ENCODE measurements around the gene COPG2. TPM values are rescaled to one million over a fixed set of nuclear protein-coding genes. Genes with fewer than 3 reads are reported as not detected.

The COPG2 gene
- polyA plus RNA-seq, 4 donors, result 51.4 to 71.2 (median 61.6) TPM

DNA sequence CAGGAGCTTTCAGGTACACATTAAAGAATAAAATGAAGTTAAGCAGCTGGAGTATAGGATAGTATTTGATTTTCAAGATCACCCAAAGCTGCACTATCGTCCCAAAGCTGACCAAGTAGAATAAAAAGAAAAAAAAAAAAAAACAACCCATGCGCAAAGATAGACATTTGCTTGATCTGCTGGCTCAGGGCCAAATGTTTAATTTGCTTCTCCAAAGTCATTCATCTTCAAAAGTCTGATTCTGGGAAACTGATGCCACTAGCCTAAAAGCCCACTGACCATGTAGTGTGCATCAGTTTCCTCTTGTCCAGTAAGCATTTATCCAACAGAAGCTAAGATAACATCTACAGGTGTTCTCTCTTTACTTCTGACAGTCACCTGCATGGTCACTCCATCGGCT is 162.2 kb downstream of the COPG2 start:
- no peak for DNase-seq (ENCODE audit: low read depth in 4 of 4, low spot score in 3 of 4)

GRCh38 chr7:130505753-130506152 is 162.8 kb downstream of the COPG2 start:
- no peak for DNase-seq (ENCODE audit: low read depth in 4 of 4, low spot score in 3 of 4)

DNA sequence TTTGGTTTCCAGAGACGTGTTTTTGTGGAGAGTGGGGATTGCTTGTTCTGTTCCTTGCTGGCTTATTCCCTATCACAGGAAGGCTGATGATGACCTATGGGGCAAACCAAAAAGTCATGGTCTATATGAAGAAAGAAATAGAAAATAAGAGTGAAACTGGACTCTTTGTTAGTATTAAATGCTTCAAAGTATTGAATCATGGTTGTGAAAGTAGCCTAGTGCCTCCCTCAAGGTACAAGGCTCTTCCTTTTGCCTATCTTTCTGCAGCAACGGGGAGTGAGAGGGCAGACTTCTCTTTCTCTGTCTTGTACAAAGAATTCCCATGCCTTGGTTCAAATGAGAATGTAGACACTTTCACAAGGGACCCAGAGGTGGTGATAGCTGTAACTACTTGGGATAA is 167.6 kb downstream of the COPG2 start:
- DNase-seq (ENCODE audit: low read depth in 4 of 4, low spot score in 3 of 4), result no peak

- DNase-seq (ENCODE audit: low read depth in 4 of 4, low spot score in 3 of 4), result no peak
Observed at GRCh38 chr7:130500463-130500862, 168.1 kb downstream of the COPG2 start.

- no peak for DNase-seq (ENCODE audit: low read depth in 4 of 4, low spot score in 3 of 4)
Observed at GRCh38 chr7:130494431-130494858, 174.1 kb downstream of the COPG2 start.

- DNase-seq (ENCODE audit: low read depth in 4 of 4, low spot score in 3 of 4), result no peak
Observed at GRCh38 chr7:130493275-130493873, 175.2 kb downstream of the COPG2 start.

DNA sequence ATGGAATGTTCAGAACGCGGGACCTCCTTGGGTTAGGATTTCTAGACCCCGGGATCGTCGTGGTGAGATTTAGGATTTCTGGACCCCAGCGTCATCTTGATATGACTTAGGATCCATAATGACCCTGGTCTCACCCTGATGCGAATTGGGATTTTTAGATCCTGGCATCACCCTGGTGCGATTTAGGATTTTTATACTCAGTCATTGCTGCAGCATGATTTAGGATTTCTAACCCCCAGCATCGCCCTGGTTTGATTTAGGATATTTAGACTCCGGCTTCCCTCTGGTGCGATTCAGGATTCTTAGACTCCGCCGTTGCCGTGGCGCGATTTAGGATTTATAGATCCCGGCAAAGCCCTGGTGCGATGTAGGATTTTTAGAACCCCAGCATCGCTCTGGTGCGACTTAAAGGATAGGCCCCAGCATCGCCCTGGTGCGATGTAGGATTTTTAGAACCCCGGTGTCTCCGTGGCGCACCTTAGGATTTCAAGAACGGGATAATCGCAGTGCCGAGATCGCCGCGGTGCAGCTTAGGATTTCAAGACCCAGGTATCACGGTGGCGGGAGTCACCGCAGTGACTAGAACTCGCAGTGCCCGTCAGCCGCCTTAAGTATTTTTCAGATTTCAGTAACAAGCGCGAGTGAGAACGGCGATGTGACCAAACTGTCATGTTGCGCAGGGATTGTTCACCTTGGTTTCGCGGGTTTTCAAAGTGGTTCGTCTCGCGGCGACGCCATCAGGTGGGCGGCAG is 175.8 kb downstream of the COPG2 start:
- DNase-seq (ENCODE audit: low read depth in 4 of 4, low spot score in 3 of 4), result no peak

- no peak for DNase-seq (ENCODE audit: low read depth in 4 of 4, low spot score in 3 of 4)
Observed at GRCh38 chr7:130491841-130492522, 176.6 kb downstream of the COPG2 start, which contains the start of gene MEST. Gene MEST (plus strand): TSS chr7:130492085. CDS start chr7:130492314, 229 bp downstream.

DNA sequence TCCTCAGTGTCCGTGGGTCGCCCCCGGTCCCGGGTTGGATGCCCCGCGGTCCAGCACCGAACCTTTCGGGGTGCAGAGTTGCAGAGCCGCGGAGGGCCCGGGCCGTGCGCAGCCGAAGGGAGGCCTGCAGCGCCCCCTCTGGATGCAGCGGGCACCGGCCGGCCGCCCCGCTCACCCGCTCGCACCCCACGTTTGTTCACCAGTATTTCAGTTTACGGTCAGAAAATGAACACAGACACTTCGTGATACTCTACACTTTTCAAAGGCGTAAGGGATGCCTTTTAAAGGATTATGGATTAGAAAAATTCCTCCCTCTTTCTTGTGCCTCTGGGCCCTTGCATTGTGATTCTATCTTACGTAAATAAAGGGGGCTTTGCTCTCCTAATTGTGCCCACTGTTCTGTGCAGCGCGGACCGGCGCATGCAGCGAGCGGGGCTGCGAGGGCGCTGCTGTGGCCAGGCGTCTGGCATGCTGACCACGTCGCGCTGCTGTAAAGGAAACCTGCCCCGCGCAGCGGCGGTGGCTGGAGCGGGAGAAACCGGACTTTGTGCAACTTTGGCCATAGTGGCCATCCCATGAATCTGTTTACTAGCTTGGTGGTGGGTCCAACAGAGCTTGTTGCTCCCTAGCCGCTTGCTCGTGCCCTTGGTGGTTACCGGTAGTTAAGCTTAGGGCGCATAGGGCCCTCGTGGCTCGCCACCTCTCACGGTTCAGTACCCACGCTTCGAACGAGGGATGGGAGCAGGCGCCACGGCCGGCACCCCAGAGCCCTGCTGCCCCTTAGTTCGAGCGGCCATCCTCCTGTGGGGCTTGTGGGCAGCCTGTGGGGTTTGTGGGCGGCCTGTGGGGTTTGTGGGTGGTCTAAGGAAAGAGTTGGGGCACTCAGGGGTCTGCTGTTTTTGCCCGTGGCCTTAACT is 177.4 kb downstream of the COPG2 start:
- no peak for DNase-seq (ENCODE audit: low read depth in 4 of 4, low spot score in 3 of 4)

- no peak for DNase-seq (ENCODE audit: low read depth in 4 of 4, low spot score in 3 of 4)
Observed at GRCh38 chr7:130490311-130490791, 178.2 kb downstream of the COPG2 start.

DNA sequence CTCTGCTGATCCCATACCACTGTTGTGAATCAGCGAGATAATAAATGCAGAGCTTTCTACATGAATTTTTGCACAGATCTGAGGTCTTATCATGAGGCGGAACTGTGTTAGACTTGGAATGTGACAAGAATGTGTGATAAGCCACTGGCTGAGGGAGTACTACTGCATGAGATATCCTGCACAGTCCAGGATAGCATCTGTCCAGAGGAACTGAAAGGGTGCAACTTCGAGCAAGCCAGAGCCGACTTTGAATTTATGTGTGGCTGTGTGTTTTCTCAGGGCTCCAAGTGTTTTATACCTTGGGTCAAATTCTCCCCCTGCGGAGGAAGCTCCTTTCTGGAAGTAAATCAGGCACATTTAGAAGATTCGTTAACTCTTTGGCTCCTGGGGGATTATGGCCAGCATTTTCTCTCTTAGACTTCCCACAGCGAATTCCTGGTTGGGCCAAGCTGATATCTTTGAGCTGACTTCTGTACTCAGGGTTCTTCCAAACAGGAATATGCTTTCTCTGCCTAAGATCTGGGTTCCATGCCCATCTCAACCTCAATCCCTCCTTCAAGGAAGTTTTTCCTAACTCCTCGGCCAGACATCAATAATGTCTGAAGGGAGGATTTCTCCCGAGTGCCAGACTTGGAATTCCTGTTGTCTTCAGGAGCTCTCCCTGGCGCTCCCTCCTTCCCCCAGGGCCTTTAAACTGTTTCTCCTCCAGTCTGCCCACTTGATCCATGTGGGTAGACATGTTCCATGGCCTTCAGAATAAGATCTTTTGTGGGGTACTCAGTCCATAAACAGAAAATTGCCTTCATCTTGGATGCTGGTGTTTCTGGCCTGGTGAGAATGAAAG is 179.2 kb downstream of the COPG2 start:
- no peak for DNase-seq (ENCODE audit: low read depth in 4 of 4, low spot score in 3 of 4)

DNA sequence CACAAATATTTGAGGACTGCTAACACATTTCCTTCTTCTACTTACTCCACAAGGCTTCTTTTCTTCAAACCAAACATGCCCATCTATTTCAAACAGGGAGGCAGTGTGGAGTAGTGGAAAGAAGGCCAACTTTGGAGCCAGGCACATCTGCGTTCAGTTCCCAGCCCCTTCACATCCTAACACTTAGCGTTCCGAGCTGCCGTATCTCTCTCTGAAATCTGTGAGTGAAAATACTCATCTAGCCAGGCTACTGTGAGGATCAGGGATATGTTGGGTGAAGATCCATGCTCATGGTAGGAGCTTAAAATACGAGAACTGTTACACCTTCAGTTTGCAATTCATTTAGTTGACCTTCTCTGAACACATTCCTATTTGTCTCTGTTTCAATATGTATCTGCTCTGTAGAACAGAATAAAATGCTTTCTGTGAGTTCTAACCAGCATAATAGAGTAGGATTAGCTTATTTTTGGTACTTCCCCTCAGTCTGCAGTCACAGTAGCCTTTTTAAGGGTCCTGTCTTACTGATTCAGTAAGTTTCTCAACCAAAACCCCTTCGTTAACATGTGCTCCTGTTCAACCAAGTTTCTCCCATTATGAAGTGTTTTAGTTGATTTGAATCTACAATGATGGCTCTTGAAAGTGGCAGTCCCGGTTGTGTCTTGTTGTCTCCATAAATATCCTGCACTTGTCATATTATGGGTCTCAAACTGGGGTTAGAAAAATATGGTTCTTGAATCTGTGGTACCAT is 180.0 kb downstream of the COPG2 start:
- DNase-seq (ENCODE audit: low read depth in 4 of 4, low spot score in 3 of 4), result no peak

DNA sequence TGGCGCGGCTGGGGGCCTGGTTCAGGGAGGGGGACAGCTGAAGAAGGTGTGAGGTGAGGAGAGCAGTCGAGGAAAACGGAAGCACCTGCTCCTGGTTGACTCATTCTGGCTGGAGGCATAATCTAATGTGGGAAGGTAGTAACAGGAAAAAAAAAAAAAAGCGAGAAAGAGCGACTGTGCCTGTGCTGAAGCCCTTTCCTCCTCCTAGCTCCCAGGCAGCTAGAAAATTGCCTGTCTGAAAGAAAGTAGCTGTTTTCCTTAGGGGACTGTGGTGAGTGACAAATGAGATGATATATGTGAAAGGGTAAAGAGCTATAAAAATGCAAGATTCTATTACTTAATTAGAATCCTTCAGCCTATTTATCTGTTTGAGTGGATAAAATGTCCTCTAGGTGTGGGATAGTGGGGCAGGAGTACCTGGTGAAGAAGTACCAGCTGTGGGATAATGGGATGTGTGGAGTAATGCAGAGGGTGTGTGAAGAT is 181.6 kb downstream of the COPG2 start:
- DNase-seq (ENCODE audit: low read depth in 4 of 4, low spot score in 3 of 4), result no peak

- DNase-seq (ENCODE audit: low read depth in 4 of 4, low spot score in 3 of 4), result no peak
Observed at GRCh38 chr7:130486114-130486953, 182.2 kb downstream of the COPG2 start.

- no peak for DNase-seq (ENCODE audit: low read depth in 4 of 4, low spot score in 3 of 4)
Observed at GRCh38 chr7:130485734-130486113, 182.8 kb downstream of the COPG2 start.

DNA sequence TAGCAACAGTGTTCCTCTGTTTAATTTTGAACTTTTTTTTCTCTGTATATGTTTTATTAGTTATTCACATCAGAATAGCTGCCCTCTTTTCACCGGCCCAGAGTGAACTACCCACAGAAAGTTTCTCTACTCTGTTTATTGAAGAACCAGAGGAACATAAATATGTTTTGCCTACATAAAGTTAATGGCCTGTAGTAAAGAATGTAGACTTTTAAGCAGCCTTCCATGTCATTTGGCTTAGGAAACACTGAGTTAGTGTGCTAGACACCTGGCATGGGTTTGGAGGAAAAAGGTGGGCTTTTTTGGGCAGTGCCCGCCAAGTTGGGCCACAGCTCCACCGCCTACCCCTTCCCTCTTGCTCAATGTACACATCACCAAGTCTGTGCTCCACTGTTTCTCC is 185.5 kb downstream of the COPG2 start:
- no peak for DNase-seq (ENCODE audit: low read depth in 4 of 4, low spot score in 3 of 4)

DNA sequence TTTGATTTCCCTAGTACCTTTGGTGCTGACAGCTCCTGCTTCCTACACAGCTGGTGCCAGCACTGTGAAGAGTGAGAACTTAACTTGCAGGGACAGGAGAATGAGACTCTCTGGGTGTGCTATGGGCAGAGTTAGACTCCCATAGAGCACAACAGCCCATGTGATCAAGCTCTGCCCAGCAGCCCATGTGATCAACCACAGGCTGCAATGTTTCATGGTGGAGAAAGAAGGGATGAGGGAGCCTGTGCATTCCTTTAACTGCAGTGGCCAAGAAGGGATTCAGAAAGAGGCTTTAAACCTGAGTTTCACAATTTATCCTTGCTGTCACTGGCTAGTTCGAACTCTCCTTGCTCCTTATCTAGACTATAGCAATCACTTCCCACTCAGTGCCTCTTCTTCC is 186.7 kb downstream of the COPG2 start:
- no peak for DNase-seq (ENCODE audit: low read depth in 4 of 4, low spot score in 3 of 4)
